22Rv1 (cell line): Measurements from ENCODE around the gene SFMBT1.

ENCODE experiments used
- CTCF ChIP-seq: fragments of 450-650 bp; IDR thresholded peaks from 2 replicates; pipeline ENCODE4 v1.5.1; 2017; ENCODE audit warnings: mild to moderate bottlenecking
- ZFX ChIP-seq: fragments of 450-650 bp; IDR thresholded peaks from 2 replicates; pipeline ENCODE4 v1.6.1; 2017; ENCODE audit warnings: antibody characterized with exemption, borderline replicate concordance

- TF ChIP-seq ZFX (no peak), CTCF (no peak)
Measured at GRCh38 chr3:53035825-53036619, 9.9 kb downstream of the SFMBT1 start.
